ENCODE results near the gene KCNN4.
"Not testable (repeated sequence)": the region's sequence is repeated elsewhere in the genome, so short reads cannot be mapped to it uniquely, and the experiment has no call there.

Gene KCNN4

GRCh38 chr19:43774103-43774939 lies 6.5 kb downstream of the KCNN4 start:
- no peak for DNase-seq

- DNase-seq, result no peak
Observed at GRCh38 chr19:43773725-43774102, 7.1 kb downstream of the KCNN4 start.

- no peak for DNase-seq
Observed at GRCh38 chr19:43769256-43769655, 11.5 kb downstream of the KCNN4 start.

- DNase-seq, result no peak
Observed at GRCh38 chr19:43768273-43769050, 12.3 kb downstream of the KCNN4 start.

DNA sequence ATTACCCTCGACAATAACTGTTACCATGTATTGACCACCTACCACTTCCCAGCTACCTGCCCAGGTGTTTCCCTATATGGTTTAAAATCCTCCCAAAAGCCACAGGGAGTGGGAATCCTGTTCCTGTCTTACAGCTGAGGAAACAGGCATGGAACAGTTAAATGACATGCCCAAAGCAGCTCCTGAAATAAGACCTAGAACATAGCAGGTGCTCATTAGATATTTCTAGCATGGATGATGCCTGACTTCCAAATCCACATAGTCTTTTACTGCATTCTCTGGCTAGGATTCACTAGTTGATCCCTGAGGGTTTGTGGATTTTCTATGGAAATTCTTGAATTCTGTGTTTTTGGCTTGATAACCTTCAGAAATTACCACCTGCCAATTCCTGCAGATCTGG lies 13.0 kb downstream of the KCNN4 start:
- DNase-seq, result no peak

DNA sequence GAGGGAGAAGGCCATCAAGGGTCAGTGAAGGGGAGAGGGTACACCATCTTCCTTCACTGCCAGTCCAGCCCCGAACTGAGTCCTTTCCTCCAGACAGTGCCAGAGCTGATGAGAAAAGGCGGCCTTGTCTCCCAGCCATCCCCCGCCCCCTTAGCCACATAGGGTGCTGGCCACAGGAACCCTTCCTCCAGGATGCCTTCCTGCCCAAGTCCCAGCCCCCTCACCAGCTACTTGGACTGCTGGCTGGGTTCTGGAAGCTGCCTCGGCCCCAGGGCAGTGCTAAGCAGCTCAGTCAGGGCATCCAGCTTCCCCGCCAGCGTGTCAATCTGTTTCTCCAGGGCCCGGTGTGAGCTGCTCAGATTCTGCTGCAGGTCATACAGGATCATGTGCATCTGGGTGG lies 13.5 kb downstream of the KCNN4 start:
- no peak for DNase-seq

DNA sequence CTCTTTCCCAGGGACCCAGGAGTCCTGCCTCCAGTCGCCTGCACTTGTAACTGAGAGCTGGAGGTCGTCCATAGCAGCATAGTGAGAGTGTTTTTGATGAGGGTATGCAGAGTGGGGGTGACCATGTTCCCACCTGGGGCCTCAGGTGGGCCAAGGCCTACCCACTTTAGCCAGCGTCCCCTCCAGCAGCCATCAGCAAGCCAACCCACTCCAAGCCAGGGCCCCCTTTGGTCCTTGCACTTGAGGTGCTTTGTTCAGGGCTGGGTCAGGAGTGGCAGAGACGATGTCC lies 14.1 kb downstream of the KCNN4 start:
- no peak for DNase-seq

DNA sequence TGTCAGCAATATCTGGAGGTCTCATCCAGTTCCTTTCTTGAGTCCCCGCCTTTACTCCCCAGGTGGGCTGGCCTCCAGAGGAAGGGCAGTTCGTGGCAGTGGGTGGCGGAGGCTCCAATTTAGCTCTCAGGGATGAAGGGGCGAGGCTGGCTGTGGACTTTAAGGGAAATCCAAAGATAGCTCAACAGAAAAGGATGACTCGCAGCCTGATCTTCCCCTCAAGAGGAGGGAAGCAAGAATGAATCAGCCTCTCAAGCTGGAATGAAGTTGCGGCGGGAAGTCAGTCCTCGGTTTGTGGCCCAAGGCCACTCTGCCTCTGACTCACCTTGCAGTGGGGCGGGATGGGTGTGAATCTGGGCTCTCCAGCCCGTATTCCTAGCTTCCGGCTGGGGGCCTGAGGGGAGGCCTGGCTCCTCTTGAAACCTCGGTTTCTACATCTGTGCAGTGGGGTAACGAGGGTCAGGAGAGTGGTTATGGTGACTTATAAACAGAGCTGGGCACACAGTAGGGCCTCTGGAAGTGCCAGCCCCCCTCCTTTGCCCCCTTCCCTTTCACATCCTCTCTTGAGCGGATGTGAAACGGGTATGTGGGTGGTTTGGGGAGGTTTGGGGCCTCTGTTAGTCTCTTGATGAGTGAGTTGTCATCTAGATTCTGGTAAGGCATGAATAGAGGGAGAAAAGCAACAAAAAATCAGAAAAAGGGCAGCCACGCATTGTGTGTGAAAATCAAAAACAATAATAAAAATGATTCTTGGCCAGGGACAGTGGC lies 15.5 kb downstream of the KCNN4 start:
- peak; percentile 93 for DNase-seq

DNA sequence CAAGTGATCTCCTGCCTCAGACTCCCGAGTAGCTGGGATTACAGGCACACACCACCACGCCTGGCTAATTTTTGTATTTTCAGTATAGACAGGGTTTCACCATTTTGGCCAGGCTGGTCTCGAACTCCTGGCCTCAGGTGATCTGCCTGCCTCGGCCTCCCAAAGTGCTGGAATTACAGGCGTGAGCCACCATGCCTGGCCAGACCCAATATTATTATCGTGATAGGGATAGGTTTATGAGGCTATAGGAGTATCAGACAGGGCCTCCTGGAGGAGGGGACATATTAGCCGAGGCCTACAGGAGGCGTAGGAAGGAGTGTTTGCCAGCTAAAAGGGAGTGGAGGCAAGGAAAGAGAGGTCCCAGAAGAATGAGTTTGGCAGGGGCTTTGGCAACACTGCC lies 16.1 kb downstream of the KCNN4 start:
- DNase-seq, result not testable (repeated sequence)

DNA sequence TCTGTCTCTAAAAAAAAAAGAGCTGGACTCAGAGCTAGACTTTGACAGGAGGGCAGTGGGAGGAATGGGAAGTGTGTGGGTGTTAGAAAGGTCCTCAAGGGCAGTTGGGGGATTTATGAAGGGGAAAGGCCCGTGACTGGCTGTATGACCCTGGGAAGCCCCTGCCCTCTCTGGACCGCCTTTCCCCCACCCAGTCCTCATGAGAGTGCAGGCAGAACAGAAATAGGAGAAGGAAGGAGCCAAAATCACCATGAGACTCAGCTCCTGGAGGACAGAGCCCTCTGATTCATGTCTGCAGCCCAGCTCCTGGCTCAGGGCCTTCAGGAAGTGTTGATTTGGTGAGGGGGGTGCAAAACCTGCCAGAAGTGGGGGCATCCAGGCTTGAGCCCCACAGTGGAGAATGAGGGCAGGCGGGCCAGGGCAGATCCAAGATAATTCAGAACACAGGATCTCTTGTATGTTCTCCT lies 17.3 kb downstream of the KCNN4 start:
- no peak for DNase-seq

GRCh38 chr19:43762814-43763213 lies 18.0 kb downstream of the KCNN4 start:
- no peak for DNase-seq

- no peak for DNase-seq
Observed at GRCh38 chr19:43760941-43761340, 19.8 kb downstream of the KCNN4 start.

DNA sequence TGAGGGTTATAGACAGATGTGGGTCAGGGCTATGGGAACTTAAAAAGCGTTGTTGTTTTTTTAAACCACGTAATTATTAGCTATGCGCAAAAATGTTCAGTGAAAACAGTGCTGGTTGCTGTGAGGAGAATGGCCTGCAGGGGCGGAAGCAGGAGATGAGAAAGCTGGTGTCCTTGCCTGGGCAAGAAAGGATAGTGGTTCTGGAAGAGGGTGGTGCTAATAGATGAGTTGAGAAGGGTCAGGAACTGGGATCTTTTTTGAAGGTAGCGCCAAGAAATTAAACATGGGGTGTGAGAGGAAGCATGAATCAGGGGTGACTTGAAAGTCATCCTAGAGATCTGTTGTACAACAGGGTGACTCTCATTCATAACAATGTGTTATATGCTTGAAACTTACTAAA lies 21.3 kb downstream of the KCNN4 start:
- DNase-seq, result no peak

DNA sequence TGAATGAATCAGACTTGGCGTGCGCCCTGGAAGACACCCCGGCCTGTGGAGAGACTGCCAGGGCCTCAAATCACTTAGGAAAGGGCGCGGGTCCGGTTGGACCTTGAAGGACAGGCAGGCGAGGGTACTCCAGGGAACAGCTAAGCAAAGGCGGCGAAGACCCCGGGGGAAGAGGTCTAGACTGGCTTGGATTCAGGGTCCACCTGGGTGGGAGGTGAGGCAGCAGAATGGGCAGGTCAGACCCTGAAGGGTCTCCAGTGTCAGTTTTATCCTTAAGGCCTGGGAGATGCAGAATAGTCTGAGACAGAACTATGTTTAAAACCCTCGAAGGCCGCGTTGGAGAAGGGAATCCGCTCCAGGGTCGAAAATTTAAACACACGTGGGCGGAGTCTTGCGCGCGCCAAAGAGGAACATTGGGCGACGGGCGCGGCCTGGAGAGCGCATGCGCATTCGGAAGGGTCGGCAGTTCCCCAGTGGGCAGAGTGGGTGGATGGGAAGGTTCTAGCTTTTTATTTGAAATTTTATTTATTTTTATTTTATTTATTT lies 25.4 kb downstream of the KCNN4 start:
- peak; percentile 93 for DNase-seq

DNA sequence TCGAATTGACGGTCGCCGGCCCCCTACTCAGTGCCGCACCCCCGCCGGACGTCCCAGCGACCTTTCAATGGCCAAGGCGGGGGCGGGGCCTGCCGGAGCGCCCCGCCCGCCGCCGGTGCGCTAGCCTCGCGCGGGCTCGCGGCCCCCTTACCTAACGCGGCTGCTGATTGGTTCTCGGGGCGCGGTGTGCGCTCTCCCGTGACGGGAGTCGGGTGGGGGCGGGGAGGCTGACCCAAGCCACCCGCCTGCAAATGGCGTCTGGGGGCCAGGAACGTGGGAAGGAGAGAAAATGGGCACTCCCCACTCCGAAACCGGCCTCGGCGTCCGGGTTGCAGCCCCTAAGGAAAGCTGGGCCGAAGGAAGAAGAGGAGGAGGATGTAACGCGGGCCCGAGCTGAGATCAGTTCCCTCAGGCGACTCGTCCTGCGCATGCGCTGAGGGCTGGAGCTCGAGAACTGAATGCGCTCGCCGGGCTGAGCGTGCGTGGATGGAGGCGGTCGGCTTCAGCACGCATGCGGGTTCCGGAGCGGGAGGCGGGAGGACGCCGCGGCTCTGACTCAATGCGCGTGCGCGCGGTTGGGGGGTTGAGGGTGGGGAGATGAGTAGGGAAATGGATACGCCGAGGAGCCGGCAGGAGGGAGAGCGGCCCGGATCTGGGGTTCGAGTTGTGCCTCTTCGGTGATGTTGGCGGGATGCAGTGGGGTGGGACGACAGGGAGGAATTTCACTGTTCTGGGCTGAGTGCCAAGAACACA lies 26.1 kb downstream of the KCNN4 start, which contains the start of gene SMG9:
Gene SMG9 (minus strand): TSS at position 460 of the 753 bp plus-strand sequence. CDS start 4,221 bp downstream, outside the sequence.
- peak; percentile 99 for DNase-seq

DNA sequence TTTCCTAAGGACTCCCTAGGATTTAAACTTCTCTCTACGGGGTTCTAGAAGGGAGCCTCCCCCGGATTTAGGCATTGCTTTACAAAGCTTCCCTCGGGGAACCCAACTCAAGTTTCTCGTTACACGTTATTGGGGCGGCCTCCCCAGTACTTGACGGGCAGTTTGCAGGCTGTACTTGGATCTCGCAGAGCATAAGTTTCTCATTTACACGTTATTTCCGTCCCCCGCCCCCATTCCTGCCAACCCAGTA lies 26.6 kb downstream of the KCNN4 start:
- no peak for DNase-seq

GRCh38 chr19:43752287-43752875 lies 28.4 kb downstream of the KCNN4 start:
- DNase-seq, result no peak

DNA sequence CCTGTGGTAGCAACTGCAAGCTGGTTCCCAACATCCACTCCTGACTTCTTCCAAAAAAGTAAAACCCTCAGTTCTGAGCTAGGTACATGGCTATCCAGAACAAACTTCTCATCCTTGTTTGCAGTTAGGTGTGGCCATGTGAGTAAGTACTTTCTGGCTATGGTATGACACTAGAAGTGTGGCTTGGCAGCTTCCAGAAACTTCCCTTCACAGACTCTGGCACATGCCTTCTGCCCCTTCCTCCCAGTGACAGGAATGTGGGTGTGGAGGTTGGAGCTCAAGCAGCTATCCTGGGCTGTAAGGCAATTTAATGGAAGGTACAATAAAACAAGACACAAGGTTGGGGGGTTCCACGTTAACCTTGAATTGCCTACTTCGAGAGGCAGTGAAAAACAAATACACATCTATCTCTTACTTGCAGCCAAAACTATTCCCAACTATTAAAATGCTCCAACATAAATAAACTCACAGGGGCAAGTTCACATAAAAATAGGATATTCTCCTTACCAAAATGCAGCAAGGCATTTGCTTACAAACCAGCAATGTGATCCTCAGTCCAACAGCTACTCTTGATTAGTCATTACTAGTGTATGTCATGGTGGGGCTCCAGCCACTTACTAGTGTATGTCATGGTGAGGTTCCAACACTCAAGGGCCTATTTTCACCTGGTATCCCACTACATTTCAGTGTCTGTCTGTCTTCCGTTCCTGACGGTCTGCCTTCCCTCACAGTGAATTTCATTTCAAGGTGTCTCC lies 29.1 kb downstream of the KCNN4 start:
- no peak for DNase-seq

DNA sequence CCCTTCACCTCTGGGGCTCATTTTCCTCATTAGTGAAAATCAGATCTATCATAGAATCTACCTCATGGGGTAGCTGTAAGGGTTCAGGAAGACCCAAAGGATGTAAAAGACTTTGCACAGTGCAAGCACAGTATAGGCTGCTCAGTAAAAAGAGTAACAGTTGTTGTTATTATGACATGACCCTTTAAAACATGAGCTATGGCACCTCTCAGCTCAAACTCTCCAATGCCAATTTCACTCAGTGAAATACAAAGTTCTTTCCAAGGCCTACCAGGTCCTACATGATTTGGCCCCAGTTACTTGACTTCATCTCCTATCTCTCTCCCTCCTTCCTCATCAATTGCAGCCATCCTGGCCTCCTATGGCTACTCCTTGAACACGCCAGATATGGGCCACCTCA lies 30.9 kb downstream of the KCNN4 start:
- no peak for DNase-seq

DNA sequence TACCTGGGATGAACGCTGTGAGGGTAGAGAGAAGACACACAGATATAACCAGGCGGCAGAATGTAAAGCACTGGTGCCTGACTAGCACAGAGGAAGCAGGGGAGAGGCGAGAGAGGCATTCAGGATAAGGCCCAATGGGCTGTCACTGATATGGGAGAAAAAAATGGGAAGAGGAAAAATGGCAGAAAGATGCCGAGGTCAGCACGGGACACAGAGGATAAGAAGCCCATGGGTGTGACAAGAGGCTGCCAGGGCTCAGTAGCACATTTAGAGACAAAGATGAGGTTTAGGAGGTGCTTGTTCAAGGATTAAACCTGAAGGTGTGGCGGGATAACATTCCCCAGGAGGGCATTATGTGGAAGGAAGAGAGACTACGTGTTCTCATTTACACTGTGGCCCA lies 31.6 kb downstream of the KCNN4 start:
- DNase-seq, result no peak

DNA sequence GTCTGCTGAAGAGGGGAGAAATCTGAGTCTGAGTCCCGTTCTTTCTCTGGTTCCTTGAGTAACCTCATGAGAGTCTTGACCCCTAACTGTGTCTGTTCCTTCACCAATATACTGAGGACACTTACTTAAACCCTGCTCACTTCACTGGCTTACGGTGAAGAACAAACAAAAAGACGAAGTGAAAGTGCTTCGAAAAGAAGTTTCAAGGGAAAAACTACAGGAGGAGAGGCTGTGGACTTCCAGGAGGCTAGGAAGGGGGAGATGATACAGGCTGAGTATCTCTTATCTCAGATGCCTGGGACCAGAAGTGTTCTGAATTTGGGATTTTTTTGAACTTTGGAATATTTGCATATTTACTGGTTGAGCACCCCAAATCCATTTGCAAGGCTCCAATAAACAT lies 32.1 kb downstream of the KCNN4 start:
- no peak for DNase-seq

GRCh38 chr19:43748205-43748594 lies 32.6 kb downstream of the KCNN4 start:
- no peak for DNase-seq

All from activated effector memory CD4-positive, alpha-beta T cell treated with anti-CD3 and anti-CD28 coated beads, Interleukin-2, amount 50 U/mL, for 16 hours (primary cell).